SK-N-SH (cell line): ENCODE results near the gene EGF.

Experiments
- CTCF ChIP-seq: fragments of 200-600 bp; sonication (generic); IDR thresholded peaks from 2 replicates; pipeline ENCODE4 v1.6.1; 2017; ENCODE audit warnings: antibody characterized with exemption, mild to moderate bottlenecking, moderate library complexity
- EP300 ChIP-seq, 2 experiments: IDR thresholded peaks; 2 replicates each; pipeline versions ENCODE4 v1.4.0 to v1.6.1; 2012; ENCODE audit warnings: borderline replicate concordance in 1 of 2, low read depth in 1 of 2, low read length in 1 of 2
- EZH2phosphoT487 ChIP-seq: fragments of 200-600 bp; sonication (generic); IDR thresholded peaks from 2 replicates; pipeline ENCODE4 v1.6.1; 2017; ENCODE audit warnings: low read depth, mixed run types, mild to moderate bottlenecking, antibody characterized with exemption, moderate library complexity, borderline replicate concordance
- FOXJ3 ChIP-seq: sonication (generic); formaldehyde crosslinking; IDR thresholded peaks from 2 replicates; pipeline ENCODE4 v1.5.1; 2020; ENCODE audit warnings: mild to moderate bottlenecking, missing genetic modification reagents
- JUND ChIP-seq: IDR thresholded peaks from 2 replicates; pipeline ENCODE4 v1.4.0; 2012
- MXI1 ChIP-seq: IDR thresholded peaks from 2 replicates; pipeline ENCODE4 v1.6.1; 2012; ENCODE audit warnings: mild to moderate bottlenecking, low read depth, low read length, improper control_type of control experiment
- PBX3 ChIP-seq: IDR thresholded peaks from 2 replicates; pipeline ENCODE4; 2012
- POLR2AphosphoS5 ChIP-seq: IDR thresholded peaks from 2 replicates; pipeline ENCODE4 v1.6.1; 2012; ENCODE audit warnings: low read depth, low read length
- REST ChIP-seq: IDR thresholded peaks from 2 replicates; pipeline ENCODE4 v1.6.1; 2012; ENCODE audit warnings: mild to moderate bottlenecking, low read depth, low read length, moderate library complexity
- RFX5 ChIP-seq: IDR thresholded peaks from 2 replicates; pipeline ENCODE4 v1.6.1; 2012; ENCODE audit warnings: mild to moderate bottlenecking, improper control_type of control experiment, low read length
- RXRA ChIP-seq: IDR thresholded peaks from 2 replicates; pipeline ENCODE4 v1.4.0; 2012; ENCODE audit warnings: low read depth, mild to moderate bottlenecking, borderline replicate concordance
- TAF1 ChIP-seq: IDR thresholded peaks from 2 replicates; pipeline ENCODE4 v1.6.1; 2012; ENCODE audit warnings: low read depth, mild to moderate bottlenecking, low read length, moderate library complexity, borderline replicate concordance
- YY1 ChIP-seq: IDR thresholded peaks from 2 replicates; pipeline ENCODE4 v1.4.0; 2012; ENCODE audit warnings: low read depth, mild to moderate bottlenecking
- ZBTB33 ChIP-seq: IDR thresholded peaks from 2 replicates; pipeline ENCODE4 v1.4.0; 2012; ENCODE audit warnings: low read depth, borderline replicate concordance

GRCh38 chr4:109912706-109913595 is at the start of gene EGF:
- no peak for TF ChIP-seq POLR2AphosphoS5
- TF ChIP-seq JUND, result no peak
- TF ChIP-seq EP300 (IDR thresholded peaks at IDR 0.05; ENCODE audit: borderline replicate concordance in 1 of 2, low read depth in 1 of 2, low read length in 1 of 2), result no peak
- no peak for TF ChIP-seq CTCF
- no peak for TF ChIP-seq RFX5
- no peak for TF ChIP-seq MXI1
- TF ChIP-seq TAF1, result no peak
- TF ChIP-seq RXRA, result no peak
- TF ChIP-seq YY1, result no peak
- TF ChIP-seq REST, result no peak
- no peak for TF ChIP-seq FOXJ3 (CRISPR knock-in tag)
- no peak for TF ChIP-seq PBX3
- TF ChIP-seq EZH2phosphoT487, result no peak
- no peak for TF ChIP-seq ZBTB33
